Nephron progenitor cell (in vitro differentiated cells): Measurements from ENCODE around the gene SRGAP3.

Experiments
- DNase-seq: peaks from one replicate; pipeline ENCODE4 v3.0.0; 2021
- H3K27ac Mint-ChIP-seq: 2 replicates; pipeline ENCODE4 v1.8.0; 2021; ENCODE audit warnings: mild to moderate bottlenecking, moderate library complexity, mixed read lengths
- H3K27me3 Mint-ChIP-seq: 2 replicates; pipeline ENCODE4 v1.8.0; 2021; ENCODE audit warnings: mild to moderate bottlenecking, low read depth, mixed read lengths; ENCODE audit not compliant: poor library complexity
- H3K36me3 Mint-ChIP-seq: 2 replicates; pipeline ENCODE4 v1.8.0; 2021; ENCODE audit warnings: low read depth, mixed read lengths
- H3K4me1 Mint-ChIP-seq: 2 replicates; pipeline ENCODE4 v1.8.0; 2021; ENCODE audit warnings: mixed read lengths
- H3K4me3 Mint-ChIP-seq: 2 replicates; pipeline ENCODE4 v1.8.0; 2021; ENCODE audit warnings: mild to moderate bottlenecking, moderate library complexity, mixed read lengths
- H3K9me3 Mint-ChIP-seq: 2 replicates; pipeline ENCODE4 v1.8.0; 2021; ENCODE audit warnings: mild to moderate bottlenecking, moderate library complexity, mixed read lengths
- CTCF ChIP-seq: fragments of 200-600 bp; sonication (generic); IDR thresholded peaks from 2 replicates; pipeline ENCODE4 v1.5.0; 2021; ENCODE audit warnings: antibody characterized with exemption

Gene SRGAP3

GRCh38 chr3:9214599-9214998 lies 34.8 kb downstream of the SRGAP3 start:
- H3K27me3 Mint-ChIP-seq: peaks cover 3% of the 10 kb centered on the region
- peaks cover 74% of the 10 kb centered on the region for H3K4me1 Mint-ChIP-seq
- H3K9me3 Mint-ChIP-seq: no peaks in the 10 kb centered on the region
- peak overlapping the region; percentile 9 for H3K4me3 Mint-ChIP-seq
- H3K36me3 Mint-ChIP-seq: peaks cover under 1% of the 10 kb centered on the region
- H3K27ac Mint-ChIP-seq: peak overlapping the region; percentile 24
- TF ChIP-seq CTCF: no peak
- no peak for DNase-seq

- TF ChIP-seq CTCF: no peak
- Mint-ChIP-seq H3K4me1 (peaks cover 77% of the 10 kb centered on the region), H3K36me3 (no peaks in the 10 kb centered on the region), H3K27ac (peak overlapping the region; percentile 24), H3K27me3 (peaks cover 3% of the 10 kb centered on the region), H3K9me3 (no peaks in the 10 kb centered on the region), H3K4me3 (peak overlapping the region; percentile 9)
- DNase-seq: no peak
Observed at GRCh38 chr3:9214185-9214584, 35.3 kb downstream of the SRGAP3 start.

- no peak for DNase-seq
- TF ChIP-seq CTCF: no peak
- H3K4me3 Mint-ChIP-seq: no peak overlapping the region
- peaks cover 3% of the 10 kb centered on the region for H3K27me3 Mint-ChIP-seq
- no peaks in the 10 kb centered on the region for H3K36me3 Mint-ChIP-seq
- no peaks in the 10 kb centered on the region for H3K9me3 Mint-ChIP-seq
- H3K4me1 Mint-ChIP-seq: peaks cover 86% of the 10 kb centered on the region
- H3K27ac Mint-ChIP-seq: no peak overlapping the region
Observed at GRCh38 chr3:9213019-9213634, 36.3 kb downstream of the SRGAP3 start.

- H3K9me3 Mint-ChIP-seq: no peaks in the 10 kb centered on the region
- TF ChIP-seq CTCF: no peak
- DNase-seq: no peak
- peaks cover 5% of the 10 kb centered on the region for H3K36me3 Mint-ChIP-seq
- peaks cover 84% of the 10 kb centered on the region for H3K4me1 Mint-ChIP-seq
- H3K27ac Mint-ChIP-seq: peak overlapping the region; percentile 24
- peaks cover 3% of the 10 kb centered on the region for H3K27me3 Mint-ChIP-seq
- H3K4me3 Mint-ChIP-seq: no peak overlapping the region
Observed at GRCh38 chr3:9211155-9211950, 38.1 kb downstream of the SRGAP3 start.

GRCh38 chr3:9209777-9210176 lies 39.7 kb downstream of the SRGAP3 start:
- no peaks in the 10 kb centered on the region for H3K9me3 Mint-ChIP-seq
- H3K4me1 Mint-ChIP-seq: peaks cover 84% of the 10 kb centered on the region
- TF ChIP-seq CTCF: no peak
- H3K36me3 Mint-ChIP-seq: peaks cover 5% of the 10 kb centered on the region
- peaks cover 9% of the 10 kb centered on the region for H3K27me3 Mint-ChIP-seq
- no peak overlapping the region for H3K4me3 Mint-ChIP-seq
- no peak for DNase-seq
- no peak overlapping the region for H3K27ac Mint-ChIP-seq
